NCI-H1436 (cell line): ENCODE data around the gene TIMM10B.
A peak's percentile ranks its signal among the peaks of the same experiment; 100 is the strongest.
"Not testable (repeated sequence)": the region's sequence is repeated elsewhere in the genome, so short reads cannot be mapped to it uniquely, and the experiment has no call there.

Experiments used
- DNase-seq: peaks from one replicate; lab custom pipeline; 2025; lab: John Stamatoyannopoulos, UW

The TIMM10B gene

GRCh38 chr11:6505577-6506240 is 24.4 kb downstream of the TIMM10B start:
- peak; percentile 14 for DNase-seq

- no peak for DNase-seq
Observed at GRCh38 chr11:6516865-6517264, 35.6 kb downstream of the TIMM10B start.

GRCh38 chr11:6520265-6520664 is 39.0 kb downstream of the TIMM10B start:
- DNase-seq: no peak

GRCh38 chr11:6521946-6522345 is 40.6 kb downstream of the TIMM10B start:
- DNase-seq: not testable (repeated sequence)

- DNase-seq: no peak
Observed at GRCh38 chr11:6523253-6523652, 42.0 kb downstream of the TIMM10B start.

- DNase-seq: no peak
Observed at GRCh38 chr11:6526411-6527135, 45.3 kb downstream of the TIMM10B start.

GRCh38 chr11:6529266-6529665 is 48.0 kb downstream of the TIMM10B start:
- no peak for DNase-seq

- no peak for DNase-seq
Observed at GRCh38 chr11:6530848-6531247, 49.5 kb downstream of the TIMM10B start.

GRCh38 chr11:6531267-6531752 is 50.0 kb downstream of the TIMM10B start:
- no peak for DNase-seq
